Activated T-cell treated with anti-CD3 and anti-CD28 coated beads for 48 hours (primary cell): Measurements from ENCODE around the gene EIF1AD.
"Not testable (repeated sequence)": the region's sequence is repeated elsewhere in the genome, so short reads cannot be mapped to it uniquely, and the experiment has no call there.

Source experiments
- DNase-seq: peaks from one replicate; pipeline ENCODE4 v3.0.0-alpha.2; 2020; ENCODE audit warnings: low read depth

Gene EIF1AD

DNA sequence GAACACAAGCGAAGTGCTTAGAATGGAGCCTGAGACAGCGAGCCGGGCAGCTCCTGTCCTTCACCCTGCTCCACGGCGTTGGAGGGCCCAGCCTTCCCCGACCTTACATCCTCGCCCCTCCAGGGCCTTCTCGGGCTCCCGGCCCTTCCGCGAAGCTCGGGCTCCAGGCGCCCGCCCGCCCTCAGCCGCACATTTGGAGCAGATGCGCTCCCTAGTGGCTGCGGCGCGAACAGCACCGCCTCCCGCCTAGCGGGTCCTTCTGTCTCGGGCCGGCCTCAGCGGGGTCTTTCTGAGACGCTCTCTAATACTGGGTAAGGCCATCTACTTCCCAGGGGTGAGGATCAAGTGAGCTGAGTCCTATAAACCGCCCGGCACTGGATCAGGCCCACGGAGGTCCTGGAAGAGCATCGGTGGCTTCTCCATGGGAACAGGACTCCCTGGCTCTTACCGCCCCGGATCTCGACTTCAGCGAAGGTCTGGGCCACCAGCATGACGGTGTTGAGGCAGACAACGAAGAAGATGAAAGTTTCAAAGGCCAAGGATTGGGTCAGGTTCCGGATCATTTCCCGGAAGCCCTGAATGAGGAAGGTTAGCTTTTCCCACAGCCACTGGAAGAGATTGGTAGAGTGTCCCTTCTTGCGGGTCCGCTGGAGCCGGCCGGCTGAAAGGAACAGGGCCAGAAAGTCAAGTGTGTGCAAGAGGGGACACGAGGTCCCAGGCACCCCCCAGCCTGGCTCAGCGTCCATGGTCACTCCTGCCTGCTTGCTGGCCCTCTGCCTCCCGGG, 20.6 kb upstream of the EIF1AD start:
- DNase-seq = peak; percentile 80

DNA sequence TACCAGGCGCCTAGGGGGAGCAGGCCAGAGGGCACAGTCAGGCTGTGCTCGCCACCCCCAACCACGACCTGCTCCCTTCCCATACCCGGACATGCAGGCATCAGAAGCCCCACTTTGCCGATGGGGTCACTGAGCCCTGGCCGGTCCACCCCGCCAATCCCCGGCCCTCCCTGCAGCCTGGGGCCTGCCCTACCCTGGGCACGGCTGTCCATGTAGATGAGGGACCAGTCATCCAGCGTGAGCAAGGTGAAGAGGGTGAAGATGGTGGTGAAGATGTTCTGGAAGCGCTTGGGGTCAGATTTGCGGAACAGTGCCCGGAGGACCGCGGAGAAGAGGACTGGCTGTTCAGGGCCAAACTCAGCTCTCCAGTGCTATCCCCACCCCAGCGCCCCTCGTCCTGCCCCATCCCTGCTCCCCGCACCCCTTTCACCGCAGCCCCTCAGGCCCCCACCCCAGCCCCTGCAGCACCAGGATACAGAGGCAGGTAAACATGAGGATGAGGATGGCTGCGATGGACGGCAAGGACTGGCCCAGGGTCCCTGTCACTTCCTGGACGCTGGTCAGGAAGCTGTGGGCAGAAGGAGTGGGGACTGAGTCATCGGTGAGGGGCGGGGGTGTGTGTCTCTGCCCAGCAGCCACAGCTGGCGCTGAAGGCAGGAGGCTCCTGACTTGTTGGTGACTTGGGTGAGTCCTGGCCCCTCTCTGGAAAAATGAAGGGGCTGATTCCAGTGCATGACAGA, 18.8 kb upstream of the EIF1AD start:
- DNase-seq = no peak

DNA sequence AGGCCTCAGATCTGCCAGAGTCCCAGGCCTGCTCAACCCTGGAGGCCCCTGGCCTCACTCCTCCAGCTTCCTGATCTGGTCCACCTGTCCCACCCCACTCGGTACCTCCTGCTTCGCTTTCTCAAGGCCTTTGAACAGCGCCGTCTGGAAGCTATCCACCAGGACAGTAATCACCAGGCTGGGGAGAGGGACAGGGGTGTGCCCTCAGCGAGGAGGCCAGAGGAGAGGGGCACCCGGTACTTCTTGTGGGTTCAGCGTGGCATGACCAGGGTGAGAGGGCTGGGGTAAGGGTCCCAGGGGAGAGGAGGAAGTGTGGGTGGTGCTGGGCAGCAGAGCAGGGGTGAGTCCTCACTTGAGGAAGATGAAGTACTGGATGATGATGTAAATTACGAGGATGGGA, 18.3 kb upstream of the EIF1AD start:
- no peak for DNase-seq

DNA sequence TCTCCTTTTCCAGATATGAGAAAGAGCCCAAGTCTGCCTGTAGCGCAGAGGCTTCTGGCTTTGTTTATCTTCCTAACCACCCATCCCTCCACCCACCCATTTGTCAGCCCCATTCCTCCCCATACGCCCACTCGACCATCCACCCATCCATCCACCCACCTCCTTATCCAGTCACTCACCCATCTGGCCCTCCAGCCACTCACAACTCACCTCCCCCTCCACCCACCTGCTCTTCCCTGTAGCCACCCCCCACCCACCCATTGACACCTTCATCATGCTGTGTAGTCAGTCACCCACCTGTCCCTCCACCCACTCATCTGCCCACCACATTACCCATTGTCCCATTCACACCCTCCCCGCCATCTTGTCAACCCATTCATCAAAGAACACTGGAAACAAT, 15.4 kb upstream of the EIF1AD start:
- no peak for DNase-seq

DNA sequence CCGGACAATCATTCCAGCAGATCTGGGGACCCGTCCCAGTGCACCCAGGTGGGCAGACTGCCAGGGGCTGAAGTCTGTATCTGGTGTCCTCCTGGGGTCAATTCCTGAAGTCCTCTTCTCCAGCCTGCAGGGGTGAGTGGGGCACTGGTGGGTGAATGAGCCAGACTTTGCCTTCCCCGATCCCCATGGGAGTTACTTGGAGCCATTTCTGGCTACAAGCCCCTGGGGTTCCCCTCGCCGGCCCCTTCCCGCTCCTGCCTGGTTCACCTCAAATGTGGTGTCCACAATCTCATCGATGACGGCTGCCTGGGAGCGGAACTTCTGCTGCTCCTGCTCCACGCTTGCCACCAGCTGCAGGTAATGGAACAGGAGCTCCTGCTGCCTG, 14.8 kb upstream of the EIF1AD start:
- DNase-seq = no peak

DNA sequence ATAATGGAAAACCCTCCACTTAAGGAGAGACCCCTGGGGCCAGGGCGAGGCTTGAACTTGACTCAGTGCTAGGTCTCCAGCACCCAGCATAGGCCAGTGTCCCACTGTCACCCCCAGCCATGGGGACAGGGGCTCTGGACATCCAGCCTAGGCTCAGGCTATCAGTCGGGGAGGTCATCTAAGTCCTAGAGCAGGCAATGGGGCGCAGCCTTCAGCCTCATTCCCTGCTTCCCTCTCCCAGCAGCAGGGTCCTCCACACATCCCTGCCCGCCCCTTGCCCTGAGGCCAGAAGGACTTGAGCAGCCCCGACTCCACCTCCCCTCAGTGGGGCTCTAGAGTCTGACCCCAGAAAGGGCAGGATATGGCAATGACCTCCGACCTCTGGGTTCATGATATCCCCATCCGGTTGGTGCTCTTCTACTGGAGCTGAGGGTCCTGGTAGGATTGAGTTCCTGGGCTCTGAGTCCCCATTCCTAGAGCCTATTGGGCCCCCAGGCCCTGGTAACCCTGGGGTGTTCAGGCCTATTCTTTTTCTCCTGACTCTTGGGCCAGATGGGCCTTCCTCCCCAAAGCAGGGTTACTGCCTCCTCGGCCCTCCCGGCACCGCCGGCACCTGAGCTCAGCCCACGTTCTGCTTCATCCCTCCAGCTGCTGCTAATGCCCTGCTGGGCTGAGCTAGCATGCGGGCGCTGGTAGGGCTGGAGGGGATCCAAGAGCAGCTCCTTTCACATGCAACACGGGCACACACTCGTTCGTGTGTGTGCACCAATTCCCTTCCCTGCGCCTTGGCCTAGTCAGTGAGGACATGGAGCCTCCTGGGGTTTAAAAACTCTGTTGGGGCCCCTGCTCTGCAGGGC, 14.2 kb upstream of the EIF1AD start:
- DNase-seq = no peak

DNA sequence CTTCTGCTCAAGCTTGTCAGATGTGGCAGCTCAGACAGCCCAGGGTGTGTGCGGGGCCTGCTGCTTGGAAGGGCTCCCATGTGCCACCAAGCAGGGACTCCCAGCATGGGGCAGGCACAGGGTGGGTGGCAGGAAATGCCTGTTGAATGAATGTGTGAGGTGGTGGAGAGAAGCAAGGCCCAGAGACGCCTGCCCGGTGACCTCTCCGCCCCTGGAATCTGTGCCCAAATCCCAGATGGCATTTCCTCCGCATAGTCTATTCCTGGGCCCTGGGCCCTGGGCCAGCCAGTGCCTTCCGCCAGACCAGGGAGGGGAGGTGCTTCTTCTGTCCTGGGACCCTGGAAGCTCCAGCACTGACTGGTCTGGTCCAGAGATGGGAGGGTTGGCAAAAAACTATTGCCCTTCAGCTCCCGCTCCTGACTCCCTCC, 13.5 kb upstream of the EIF1AD start:
- DNase-seq = no peak

DNA sequence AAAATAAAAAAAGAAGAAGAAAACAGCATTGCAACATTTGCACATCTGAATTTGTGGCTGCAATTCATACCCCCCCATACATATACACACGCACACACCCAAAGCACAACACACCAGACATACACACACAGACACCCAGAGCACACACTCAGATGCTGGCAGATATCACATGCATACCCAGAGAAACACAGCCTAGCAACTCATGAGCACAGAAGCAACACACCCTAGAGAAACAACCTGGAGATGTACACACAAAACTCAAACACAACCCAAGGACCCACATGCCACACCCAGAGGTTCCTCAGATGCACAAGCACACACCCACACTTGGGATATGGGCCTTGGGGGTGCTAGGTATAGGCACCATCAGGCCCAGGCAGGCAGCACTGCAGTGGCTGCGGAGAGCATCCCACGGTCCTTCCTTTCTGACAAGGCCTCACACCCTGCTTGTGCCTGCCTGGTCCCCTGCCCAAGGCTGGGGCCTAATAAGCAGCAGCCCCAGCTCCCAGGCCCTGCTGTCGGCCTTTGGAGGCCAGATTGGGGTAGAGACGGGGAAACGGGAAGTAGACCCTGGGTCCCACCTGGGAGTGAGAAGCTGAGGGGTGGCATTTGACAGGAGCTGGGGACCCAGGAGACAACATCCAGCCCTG, 13.0 kb upstream of the EIF1AD start:
- no peak for DNase-seq

DNA sequence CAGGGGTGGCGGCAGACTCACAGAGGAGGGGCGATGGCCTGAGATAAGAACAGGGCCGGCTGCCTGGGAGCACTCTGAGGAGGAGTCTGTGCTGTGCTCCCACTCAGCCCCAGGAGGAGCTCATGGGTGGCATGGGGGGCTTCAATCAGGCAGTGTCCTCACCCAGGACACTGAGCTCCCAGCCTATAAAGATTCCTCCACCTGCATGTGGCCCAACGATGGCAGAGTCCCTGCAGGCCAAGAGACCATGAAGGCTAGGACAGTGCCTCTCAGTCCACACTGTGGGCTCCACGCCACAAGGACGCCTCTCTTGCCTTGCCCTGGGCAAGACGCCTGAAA, 11.8 kb upstream of the EIF1AD start:
- no peak for DNase-seq

DNA sequence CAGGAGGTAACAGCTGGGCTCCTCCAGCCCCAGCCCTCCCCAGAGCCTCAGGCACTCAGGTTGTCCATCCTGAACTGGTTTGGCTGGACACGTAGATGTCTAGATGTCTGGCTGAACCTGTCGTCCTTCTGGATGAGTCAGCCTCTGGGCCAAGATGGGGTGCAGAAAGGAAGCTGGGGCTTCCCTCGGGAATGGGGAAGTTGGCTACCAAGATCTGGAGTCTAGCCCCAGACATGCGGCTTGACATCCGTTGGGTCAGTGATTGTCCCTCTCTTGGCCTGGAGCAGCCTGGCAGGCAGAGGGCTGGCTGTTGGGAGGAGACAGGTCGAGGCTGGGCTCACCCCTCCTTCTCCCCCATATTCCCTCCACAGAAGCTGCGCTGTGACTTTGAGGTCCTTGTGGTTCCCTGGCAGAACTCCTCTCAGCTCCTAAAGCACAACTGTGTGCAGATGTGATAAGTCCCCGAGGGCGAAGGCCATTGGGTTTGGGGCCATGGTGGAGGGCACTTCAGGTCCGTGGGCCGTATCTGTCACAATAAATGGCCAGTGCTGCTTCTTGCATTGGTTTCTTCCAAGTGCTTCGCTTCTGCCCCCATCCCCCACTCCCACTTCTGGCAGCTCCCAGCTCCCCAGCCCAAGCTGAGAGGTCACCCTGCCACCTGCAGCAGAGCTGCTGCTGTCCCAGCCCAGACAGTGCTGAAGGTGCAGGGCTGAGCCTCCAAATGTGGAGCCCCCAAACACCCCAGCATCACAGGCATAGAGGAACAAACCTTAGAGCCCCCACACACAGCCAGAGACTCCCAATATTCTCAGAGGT, 11.2 kb upstream of the EIF1AD start:
- DNase-seq = no peak

DNA sequence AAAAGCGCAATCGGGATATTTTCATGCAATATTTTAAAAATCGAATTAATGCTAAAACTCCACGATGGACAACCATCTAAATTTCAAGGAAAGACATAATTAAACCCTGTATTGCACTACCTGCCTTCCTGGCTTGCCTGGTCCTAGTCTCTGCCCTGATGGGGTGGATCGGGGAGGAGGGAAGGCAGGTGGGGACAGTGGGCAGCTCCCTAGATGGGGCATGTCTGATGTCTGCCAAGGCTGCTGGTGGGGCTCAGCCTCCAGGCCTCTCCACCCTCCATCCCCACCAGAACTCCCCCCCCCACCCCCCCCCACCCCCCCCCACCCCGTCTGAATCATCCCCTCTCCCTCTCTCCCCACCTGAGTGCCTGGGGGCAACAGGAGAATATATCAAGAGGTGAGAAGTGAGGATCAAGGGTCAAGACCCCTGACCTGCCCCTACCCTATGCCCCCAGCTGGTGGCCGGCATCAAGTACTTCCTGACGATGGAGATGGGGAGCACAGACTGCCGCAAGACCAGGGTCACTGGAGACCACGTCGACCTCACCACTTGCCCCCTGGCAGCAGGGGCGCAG, 10.5 kb upstream of the EIF1AD start:
- DNase-seq = no peak

DNA sequence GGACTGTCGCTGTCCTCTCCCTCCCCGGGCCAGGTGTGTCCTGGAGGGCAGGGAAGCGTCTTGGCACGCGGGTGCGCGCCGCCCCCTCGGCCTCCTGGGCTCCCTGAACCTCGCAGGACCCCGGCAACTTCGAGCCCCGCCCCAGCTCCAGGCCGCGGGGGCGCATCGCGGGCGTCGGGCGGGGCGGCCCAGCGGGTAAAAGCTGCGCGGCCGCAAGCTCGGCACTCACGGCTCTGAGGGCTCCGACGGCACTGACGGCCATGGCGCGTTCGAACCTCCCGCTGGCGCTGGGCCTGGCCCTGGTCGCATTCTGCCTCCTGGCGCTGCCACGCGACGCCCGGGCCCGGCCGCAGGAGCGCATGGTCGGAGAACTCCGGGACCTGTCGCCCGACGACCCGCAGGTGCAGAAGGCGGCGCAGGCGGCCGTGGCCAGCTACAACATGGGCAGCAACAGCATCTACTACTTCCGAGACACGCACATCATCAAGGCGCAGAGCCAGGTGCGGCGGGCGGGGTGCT, 9.9 kb upstream of the EIF1AD start, which contains the start of gene CST6:
Gene CST6 (plus strand): TSS at position 224 of the 519 bp plus-strand sequence. CDS start 37 bp downstream, at position 261.
- no peak for DNase-seq

DNA sequence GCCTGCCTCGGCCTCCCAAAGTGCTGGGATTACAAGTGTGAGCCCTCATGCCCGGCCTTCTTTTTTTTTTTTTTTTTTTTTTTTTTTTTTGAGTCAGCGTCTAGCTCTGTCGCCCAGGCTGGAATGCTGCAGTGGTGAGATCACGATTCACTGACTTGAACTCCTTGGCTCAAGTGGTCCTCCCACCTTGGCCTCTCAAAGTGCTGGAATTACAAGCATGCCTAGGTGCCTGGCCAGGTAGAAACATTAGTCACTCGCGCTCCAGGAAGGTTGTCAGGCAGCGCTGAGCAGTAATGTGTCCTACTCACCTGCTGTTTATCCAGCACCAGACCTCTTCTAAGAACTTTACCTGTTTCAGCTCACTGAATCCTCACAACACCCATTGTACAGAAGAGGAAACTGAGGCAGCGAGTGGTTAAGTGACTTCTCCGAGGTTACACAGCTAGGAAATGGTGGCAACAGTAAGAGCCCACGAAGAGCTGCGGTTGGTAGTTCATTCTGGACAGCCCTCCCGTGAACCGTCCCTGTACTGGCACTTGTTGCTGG, 9.4 kb upstream of the EIF1AD start:
- no peak for DNase-seq

DNA sequence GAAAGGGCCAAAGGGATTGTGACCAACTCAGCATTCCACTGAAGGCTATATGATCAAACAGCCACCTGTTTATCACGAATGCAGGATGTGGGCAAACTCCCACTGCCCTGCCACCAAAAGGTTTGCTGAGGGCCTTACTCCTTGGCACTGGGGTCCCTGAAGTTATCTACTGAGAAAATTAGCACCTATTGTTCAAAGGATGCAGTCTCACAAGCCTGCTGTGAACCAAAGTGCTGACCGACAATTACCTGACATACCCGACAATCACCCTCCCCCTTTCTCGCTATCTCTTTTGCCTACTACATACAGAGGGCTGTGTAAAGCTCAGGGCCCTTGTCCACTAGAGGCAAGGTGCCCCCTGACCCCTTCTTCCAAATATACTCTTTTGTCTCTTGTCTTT, 8.1 kb upstream of the EIF1AD start:
- DNase-seq = not testable (repeated sequence)

DNA sequence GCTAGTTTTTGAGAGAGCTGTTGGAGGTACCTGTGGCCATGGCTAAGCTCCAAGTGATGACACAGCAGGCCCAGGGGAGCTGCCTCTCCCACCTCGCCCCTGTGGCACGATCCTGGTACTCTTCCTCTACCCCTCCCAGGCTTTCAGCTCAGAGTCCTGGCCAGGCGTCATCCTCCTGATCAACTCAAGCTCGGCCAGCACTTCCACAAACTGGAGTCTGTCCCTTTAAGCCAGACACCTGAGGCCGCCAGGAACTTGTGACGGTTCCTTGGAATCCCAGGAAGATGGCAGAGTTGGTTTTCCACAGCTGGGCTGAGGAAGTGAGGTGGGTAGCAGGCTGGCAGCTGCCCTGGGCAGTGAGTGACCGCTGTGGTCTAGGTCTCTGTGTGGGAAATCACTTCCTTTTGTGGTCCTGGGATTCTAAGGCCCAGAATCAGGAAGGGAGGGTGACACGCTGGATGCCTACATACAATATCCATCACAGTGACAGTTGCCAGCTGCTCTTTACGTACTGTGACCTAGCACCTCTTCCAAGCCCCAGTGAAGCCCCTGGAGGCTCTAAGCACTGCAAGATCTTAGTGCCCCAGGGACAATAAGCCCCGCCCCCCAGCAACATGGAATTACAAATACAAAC, 6.6 kb upstream of the EIF1AD start:
- no peak for DNase-seq

DNA sequence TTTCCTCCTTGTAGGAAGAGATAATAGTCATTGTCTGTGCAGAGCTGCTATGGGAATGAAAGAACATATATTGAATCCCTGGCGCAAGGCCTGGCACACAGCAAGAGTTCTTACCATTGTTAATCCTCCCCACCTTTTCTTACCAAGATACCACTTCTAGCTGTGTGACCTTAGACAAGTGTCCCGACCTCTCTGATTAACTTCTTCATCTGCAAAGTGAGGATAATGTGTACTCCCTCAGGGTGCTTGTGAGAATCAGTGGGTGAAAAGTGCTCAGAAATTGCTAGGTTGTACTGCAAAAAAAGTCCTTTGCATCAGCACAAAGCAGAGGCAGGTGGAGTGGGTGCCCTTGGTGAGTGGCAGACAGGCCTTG, 6.1 kb upstream of the EIF1AD start:
- no peak for DNase-seq

DNA sequence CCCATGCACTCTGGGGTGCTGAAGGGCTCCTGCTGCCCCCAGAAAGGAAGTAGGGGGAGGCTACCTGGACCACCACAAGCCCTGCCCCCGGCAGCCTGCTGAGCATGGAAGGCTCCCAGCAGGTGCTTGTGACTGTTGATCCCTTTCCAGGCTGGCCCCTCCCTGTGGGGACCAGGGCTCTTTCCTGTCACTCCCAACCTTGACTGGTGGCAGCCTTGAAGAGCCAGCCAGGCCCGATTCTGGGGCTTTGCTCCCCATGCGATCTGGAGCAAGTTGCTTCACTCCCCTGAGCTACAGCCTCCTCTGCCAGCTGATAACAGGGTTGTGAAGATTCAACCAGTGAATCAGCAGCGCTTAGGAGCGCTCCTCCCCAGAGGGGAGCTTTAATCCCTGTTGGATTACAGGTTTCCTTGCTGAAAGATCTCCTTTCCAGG, 5.3 kb upstream of the EIF1AD start:
- DNase-seq = no peak

DNA sequence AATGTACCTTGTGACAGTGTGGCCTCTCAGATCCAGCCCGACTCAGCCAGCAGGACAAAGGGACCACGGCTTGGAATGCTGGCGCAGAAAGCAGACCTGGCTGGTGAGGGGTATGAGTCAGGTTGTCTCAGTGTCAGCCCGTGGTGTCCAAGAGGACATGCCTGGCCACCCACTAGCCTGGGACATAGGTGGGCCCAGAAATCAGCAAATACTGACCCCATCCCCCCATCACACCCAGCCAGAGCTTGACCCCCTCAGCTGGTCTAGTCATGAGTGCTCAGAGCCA, 4.9 kb upstream of the EIF1AD start:
- no peak for DNase-seq

DNA sequence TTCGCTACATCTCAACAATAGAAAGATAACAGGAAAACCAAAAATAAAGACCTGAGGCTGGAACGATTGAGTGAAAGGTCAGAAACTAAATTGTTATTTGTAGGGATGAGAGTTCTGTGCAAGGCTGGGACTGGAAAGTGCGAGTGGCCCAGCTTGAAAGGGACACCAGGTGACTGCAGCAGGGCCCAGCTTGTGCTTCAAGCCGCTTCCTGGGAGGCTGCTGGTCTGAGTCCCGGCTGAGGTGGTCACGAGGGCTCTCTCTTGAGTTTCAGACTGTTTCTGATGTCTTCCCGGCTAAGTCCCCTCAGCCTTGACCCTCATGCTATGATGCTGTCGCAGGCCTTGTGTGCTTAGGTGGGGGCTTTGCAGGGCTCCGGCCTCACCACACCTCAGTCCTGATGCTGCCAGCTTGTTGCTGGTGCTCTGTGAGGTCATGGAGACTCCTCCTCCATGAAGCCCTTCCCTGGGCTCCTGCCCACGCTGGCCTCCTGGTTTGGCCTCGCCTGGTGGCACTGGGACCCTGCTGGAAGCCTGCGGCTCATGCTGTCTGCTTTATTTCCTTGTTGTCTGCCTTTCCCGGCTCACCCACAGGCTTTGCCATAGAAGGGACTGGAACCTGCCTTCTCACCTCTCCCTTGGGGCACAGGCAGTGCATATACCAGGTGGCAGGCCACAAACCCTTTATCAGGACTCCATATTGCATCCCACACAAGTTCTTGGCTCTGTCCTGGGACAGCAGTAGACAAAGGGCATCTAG, 4.4 kb upstream of the EIF1AD start:
- DNase-seq = no peak
